ENCODE measurements around the gene ORMDL1.
A peak's percentile ranks its signal among the peaks of the same experiment; 100 is the strongest.

Gene ORMDL1

GRCh38 chr2:189797902-189798301 is 13.8 kb upstream of the ORMDL1 start:
- no peak for TF ChIP-seq CTCF (conservative IDR thresholded peaks at IDR 0.05)
- peak overlapping the region; percentile 15; the same call in 1 of the 2 replicates for H3K27ac ChIP-seq

- H3K27ac ChIP-seq, result no peak overlapping the region
- TF ChIP-seq CTCF (conservative IDR thresholded peaks at IDR 0.05), result no peak
These were observed 10.2 kb upstream of the ORMDL1 start for GRCh38 chr2:189794310-189794709.

- no peak for TF ChIP-seq CTCF (conservative IDR thresholded peaks at IDR 0.05)
- H3K27ac ChIP-seq, result no peak overlapping the region
These were observed 7.4 kb upstream of the ORMDL1 start for GRCh38 chr2:189791338-189792042.

GRCh38 chr2:189783451-189783926 is 650 bp downstream of the ORMDL1 start:
- TF ChIP-seq CTCF (conservative IDR thresholded peaks at IDR 0.05), result no peak

GRCh38 chr2:189782221-189782671 is 1.9 kb downstream of the ORMDL1 start:
- TF ChIP-seq CTCF (conservative IDR thresholded peaks at IDR 0.05), result no peak

More at GRCh38 chr2:189783451-189783926, 650 bp downstream of the ORMDL1 start:
- H3K27ac ChIP-seq, result peak overlapping the region; percentile 88

GRCh38 chr2:189772212-189772611 is 11.9 kb downstream of the ORMDL1 start:
- TF ChIP-seq CTCF (conservative IDR thresholded peaks at IDR 0.05), result no peak
- peak overlapping the region; percentile 51 for H3K27ac ChIP-seq

More at GRCh38 chr2:189782221-189782671, 1.9 kb downstream of the ORMDL1 start:
- H3K27ac ChIP-seq, result peak overlapping the region; percentile 88

GRCh38 chr2:189770590-189771322 is 13.4 kb downstream of the ORMDL1 start:
- H3K27ac ChIP-seq, result no peak overlapping the region
- TF ChIP-seq CTCF (conservative IDR thresholded peaks at IDR 0.05), result no peak

All from VCaP (cell line).